Bladder microvascular endothelial cell (primary cell): ENCODE data around the gene WEE1. TPM values are rescaled to one million over a fixed set of nuclear protein-coding genes. Genes with fewer than 3 reads are reported as not detected.

ENCODE experiments used
- total RNA-seq: library from RNA; depleted of rRNA; stranded (reverse); fragments of >200 nt; gene quantifications from 2 replicates; pipeline ENCODE4 v1.2.3, GENCODE V29; 2014

WEE1 gene
- total RNA-seq = 21.4 and 28.5 TPM in 2 replicates

GRCh38 chr11:9573052-9573774, at the start of gene WEE1:
WEE1 (plus strand) TSS chr11:9573670; CDS start chr11:9573934, 264 bp downstream.

Other genes starting within 250 kb of the WEE1 start
- gene IPO7, start 189.0 kb upstream of the WEE1 start, total RNA-seq = 99.4 and 171 TPM in 2 replicates
- 21.7 and 37.8 TPM in 2 replicates for gene ZNF143, start 112.7 kb upstream of the WEE1 start, total RNA-seq
- 141 and 146 TPM in 2 replicates for gene SWAP70, start 90.4 kb downstream of the WEE1 start, total RNA-seq